GM19351 (cell line): Measurements from ENCODE around the gene XG.
"Not testable (repeated sequence)": the region's sequence is repeated elsewhere in the genome, so short reads cannot be mapped to it uniquely, and the experiment has no call there.

Source experiments
- ATAC-seq: cut with Tn5 transposase; IDR thresholded peaks from one replicate; pipeline ENCODE4 v1.9.1; 2021; ENCODE audit warnings: mild to moderate bottlenecking, moderate library complexity; ENCODE audit not compliant: unreplicated experiment

Gene XG

GRCh38 chrX:2774776-2775175 is 22.9 kb downstream of the XG start:
- ATAC-seq, result no peak

DNA sequence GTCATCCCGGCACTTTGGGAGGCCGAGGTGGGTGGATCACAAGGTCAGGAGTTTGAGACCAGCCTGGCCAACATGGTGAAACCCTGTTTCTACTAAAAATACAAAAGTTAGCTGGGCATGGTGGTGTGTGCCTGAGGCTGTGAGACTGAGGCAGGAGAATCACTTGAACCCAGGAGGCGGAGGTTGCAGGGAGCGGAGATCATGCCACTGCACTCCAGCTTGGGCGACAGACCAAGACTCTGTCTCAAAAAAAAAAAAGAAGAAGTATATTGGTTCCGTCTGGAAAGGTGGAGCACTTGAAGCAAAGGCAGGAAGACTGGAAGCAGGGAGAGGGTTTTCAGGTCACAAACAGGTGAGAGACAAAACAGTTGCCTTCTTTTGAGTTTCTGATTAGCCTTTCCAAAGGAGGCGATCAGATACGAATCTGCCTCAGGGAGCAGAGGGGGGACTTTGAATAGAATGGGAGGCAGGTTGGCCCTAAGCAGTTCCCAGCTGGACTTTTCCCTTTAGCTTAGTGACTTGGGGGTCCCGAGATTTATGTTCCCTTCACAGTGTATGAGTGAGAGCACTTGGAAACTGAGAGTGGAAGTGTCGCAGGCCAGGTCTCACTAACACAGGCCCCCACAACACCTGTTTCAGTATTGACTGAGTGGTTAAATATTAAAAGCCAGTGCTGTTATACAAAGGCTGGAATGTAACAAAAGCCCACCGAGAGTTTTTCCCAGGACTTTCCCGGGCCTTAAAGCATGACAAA is 28.8 kb downstream of the XG start:
- ATAC-seq, result not testable (repeated sequence)

DNA sequence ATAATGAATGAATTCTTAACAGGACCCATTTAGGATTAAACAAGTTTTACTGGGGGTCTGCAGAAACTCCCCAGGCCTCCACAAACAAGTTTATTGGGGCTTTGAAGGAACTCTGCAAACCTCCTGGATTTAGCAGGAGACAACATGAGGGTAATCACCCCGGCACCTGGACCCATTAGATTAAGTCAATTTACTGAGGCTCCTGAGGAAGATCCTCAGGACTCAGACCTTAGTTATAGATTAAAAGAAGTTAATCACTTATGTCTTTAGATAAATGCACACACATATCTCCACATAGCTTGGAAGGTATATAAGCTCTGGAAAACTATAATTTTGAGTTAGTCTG is 29.4 kb downstream of the XG start:
- no peak for ATAC-seq

- no peak for ATAC-seq
Measured at GRCh38 chrX:2781698-2782097, 29.9 kb downstream of the XG start.

GRCh38 chrX:2782171-2782570 is 30.3 kb downstream of the XG start:
- no peak for ATAC-seq

- no peak for ATAC-seq
Measured at GRCh38 chrX:2782778-2783177, 30.9 kb downstream of the XG start.

- ATAC-seq, result no peak
Measured at GRCh38 chrX:2784026-2784425, 32.2 kb downstream of the XG start.

GRCh38 chrX:2785538-2785937 is 33.7 kb downstream of the XG start:
- no peak for ATAC-seq

- no peak for ATAC-seq
Measured at GRCh38 chrX:2788980-2789379, 37.1 kb downstream of the XG start.

- ATAC-seq, result no peak
Measured at GRCh38 chrX:2789569-2789968, 37.7 kb downstream of the XG start.

DNA sequence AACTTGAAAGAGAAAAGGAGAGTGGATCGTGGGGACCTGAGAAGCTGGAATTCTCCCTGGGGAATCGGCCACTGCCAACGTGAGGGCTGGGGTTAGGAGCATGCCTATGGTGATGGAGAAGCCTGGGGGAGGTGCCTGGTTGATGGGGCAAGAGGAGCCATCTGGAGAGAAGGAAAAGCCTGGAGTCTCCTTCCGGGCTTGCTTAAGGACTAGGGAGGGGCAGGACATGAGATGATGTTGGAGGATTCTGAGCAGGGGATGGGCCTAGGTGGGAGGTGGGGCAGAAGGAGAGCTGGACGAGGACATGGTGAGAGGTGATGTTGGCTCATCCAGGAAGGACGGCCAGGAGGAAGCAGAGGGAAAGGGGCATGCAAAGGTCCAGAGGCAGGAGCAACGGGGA is 41.9 kb downstream of the XG start:
- ATAC-seq, result no peak

GRCh38 chrX:2794336-2794735 is 42.5 kb downstream of the XG start:
- no peak for ATAC-seq

DNA sequence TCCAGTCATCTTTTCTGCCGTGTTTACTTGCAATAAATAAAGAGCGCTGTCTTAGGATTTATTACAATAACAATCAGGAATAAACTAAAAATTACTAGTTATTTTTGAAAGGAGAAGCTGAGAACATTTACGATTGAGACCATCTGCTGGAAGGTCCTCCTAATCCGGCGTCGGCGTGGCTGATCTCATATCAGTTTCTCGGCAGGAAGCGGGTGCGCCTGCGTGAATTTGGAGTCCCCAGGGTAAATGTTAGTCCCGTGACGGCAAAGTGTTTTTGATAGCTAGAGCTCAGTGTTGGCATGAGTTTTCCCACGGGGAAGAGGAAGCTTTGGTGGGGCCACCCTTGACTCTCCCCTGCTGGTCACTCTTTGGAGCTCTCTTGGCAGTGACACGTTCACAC is 45.0 kb downstream of the XG start:
- ATAC-seq, result not testable (repeated sequence)

DNA sequence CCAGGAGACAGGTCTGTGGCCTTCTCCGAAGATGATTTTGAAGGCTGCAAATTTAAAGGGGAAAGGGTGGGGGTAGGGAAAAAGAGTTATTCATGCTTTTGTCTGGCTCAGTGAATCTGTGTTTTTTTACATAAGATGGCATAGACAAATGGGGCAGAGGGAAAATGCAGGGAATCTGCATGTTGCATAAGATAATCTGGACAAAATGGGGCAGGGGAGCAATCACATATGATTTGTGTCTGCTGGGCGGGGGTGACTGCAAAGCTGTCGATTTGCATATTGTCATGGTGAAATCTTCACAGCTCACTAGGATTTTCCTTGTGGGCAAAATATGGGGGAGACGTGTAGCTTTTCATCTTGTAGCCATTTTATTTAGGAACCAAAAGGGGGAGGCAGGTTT is 47.5 kb downstream of the XG start:
- ATAC-seq, result no peak

DNA sequence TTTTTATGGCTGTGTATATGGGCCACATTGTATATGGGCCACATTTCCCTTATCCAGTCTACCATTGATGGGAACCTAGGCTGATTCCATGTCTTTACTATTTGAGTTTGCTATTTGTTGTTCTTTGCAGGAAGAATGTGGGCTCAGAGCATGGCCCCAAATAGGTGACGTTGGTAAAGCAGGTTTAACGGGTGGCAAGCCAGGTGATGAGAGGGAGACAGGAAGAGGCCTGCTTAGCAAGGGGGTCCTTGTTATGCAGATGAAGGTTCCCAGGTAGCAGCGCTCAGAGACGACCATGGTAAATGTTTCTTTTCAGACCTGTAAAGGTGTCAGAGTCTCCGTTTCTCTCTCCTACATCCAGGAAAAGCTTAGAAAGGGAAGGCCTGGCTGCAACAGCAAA is 48.1 kb downstream of the XG start:
- not testable (repeated sequence) for ATAC-seq

- no peak for ATAC-seq
Measured at GRCh38 chrX:2801223-2801622, 49.4 kb downstream of the XG start.

- ATAC-seq, result not testable (repeated sequence)
Measured at GRCh38 chrX:2802376-2803090, 50.7 kb downstream of the XG start.

DNA sequence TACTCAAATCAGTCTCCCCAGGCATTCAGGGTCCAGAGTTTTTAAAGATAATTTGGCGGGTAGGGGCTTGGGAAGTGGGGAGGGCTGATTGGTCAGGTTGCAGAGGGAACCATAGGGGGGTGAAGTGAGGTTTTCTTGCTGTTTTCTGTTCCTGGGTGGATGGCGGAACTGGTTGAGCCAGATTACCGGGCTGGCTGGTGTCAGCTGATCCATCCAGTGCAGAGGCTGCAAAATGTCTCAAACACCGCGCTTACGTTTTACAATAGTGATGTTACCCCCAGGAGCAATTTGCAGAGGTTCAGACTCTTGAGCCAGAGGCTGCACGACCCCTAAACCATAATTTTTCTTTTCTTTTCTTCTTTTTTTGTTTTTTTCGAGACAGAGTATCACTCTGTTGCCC is 51.6 kb downstream of the XG start:
- ATAC-seq, result not testable (repeated sequence)

GRCh38 chrX:2804106-2804843 is 52.4 kb downstream of the XG start:
- not testable (repeated sequence) for ATAC-seq

- ATAC-seq, result not testable (repeated sequence)
Measured at GRCh38 chrX:2804858-2805257, 53.0 kb downstream of the XG start.

- no peak for ATAC-seq
Measured at GRCh38 chrX:2811271-2811670, 59.4 kb downstream of the XG start.
